ENCODE results near the gene SBF1.

SBF1 gene

DNA sequence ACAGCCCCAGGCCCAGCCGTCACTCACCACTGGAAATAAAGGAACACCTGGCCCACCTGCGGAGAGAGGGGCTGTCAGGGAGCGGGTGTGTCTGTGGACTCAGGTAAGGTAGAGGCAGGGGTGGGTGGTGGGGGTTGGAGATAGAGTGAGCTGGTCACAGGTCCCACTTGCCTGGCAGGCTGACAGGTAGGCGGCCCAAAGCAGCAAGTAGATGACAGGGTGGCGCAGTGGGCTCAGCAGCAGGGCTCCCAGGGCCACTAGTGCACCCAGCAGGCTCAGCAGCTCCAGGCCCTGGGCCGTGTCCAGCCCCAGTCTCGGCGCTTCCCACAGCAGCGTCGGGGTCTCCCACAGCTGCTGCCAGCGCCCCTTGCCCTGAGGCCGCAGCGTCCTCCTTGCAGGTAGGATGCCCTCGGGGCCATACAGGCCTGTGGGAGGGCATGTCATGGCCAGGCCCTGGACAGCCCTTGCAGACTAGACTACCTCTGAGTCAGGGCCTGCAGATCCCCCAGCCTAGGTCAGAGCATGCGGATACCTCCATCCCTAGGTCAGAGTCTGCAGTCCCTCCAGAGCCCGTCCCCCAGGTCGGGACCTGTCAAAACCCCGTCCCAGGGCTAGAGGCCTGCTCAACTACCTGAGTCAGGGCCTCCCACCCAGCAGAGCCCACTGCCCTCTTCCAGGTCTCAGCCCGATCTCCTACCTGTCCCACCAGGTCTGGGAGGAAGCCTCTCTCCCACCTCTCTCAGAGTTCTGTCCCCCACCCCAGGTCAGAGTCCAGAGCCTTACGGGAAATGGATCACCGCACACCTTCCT, 32.0 kb upstream of the SBF1 start:
- no peak for DNase-seq

DNA sequence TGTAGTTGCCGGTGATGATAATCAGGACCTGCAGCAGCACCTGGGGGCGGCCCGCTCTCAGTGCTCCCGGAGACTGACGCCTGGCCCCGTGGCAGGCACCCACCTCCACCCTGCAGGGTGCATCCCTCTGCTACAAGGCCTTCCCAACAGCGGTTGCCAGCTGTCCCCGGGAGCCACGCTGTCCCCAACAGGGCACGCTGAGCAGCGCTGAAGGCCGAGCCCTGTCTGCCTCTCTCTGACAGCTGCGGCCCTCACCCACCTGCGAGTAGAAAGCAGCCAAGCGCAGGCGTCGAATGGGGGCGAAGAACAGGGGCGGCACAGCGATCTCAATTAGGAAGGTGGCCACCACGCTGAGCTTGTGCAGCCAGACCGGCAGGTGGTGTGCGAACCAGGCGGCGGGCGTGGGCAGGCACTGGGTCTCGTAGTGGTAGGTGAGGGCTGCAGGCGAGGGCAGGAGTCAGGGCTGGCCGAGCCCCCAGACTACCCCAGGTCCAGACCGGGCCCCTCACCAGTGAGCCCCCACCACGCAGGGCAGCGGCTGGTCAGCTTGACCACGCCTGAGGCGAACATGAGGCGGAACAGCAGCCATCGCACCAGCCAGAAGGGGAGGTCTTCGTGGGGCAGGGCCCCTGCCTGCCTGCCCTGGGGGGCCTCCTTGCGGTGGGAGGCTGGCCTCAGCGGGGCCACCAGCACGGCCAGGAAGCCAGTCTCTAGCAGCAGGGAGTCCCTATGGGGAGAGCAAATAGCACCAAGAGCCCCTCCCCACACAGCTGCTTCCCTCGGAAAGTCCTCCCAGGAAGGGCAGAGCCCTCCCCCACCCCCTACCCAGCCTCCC, 31.2 kb upstream of the SBF1 start:
- no peak for DNase-seq

DNA sequence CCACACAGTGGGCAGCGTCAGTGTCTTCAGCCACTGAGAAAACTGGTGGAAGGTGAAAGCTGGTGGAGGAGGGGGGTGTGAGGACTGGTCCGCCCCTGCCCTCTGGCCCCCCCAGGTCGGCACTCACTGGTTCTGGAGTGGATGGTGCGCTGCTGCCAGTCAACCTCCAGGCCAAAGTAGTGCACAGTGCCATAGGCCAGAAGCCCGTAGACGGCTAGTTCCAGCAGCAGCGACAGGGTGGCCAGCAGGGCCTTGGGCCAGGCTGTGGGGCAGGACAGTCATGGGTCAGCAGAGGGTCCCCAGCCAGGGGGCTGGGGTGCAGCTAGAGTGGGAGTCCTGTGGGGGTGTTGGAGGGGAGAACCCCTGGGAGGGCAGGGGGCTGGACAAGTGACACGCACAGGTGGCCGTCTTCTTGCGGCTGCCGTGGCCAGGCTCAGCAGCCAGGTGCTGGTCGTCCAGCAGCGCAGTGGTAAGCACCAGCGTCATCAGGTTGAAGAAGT, 30.5 kb upstream of the SBF1 start:
- no peak for DNase-seq

DNA sequence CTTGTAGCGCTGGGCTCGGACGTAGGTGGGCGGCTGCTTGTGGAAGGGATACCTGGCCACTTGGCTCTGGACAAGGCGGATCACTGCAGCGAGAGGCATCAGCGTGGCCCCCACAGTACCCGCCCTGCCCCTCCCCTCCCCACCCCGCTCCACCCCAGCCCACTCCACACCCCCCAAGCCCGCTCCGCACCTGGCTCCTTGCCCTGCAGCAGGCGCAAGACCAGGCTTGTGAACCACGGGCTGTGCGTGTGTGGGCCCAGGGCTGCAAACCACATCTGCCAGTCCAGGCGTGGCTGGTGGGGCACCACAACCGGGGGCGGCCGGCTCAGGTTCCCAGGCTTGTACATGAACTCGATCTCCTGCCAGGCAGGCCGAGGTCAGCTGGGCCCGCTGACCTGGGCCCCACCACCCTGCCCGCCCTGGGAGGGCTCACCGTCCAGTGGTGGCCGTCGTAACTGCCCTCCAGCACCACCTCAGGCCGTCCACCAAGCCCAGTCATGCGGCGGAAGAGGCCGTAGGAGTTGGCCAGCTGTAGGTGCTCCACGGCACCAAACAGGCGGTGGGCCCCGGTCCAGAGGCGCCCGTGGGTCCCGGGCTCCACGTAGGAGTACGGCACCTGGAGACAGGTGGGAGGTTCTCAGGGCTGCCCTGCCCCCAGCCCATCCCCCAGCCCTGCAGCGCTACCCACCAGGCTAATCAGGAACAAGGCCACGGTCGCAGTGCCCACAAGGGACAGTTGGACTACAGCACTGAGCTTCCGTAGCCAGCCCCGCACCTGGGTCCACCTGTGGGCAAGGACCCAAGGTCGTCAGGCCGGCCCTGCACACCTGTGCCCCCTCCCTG, 29.8 kb upstream of the SBF1 start:
- no peak for DNase-seq

DNA sequence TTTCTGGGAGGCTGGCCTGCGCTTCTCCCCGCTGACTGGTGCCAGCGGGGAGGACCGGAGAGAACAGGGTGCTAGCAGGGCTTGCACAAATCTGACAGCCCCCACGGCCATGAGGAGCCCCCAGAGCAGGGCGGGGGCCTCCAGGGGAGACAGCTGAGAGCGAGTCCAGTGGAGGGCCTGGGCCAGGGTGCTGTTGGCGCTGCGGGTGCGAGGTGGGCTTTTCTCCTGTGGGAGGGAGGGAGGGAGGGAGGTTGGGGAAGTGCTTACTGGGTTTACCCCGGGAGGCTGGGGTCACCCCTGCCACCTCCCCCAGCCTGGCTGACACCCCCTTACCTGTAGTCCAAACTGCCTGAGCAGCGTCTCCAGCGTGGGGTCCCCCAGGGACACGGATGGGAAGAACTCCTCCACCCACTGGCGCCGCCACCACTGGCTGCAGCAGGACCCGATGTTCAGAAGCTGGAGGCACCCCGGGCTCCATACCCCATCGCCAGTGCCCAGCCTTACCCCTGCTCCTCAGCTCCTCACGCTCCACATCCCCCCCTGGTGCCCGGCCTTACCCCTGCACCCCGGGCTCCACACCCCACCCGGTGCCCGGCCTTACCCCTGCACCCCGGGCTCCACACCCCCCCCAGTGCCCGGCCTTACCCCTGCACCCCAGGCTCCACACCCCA, 28.8 kb upstream of the SBF1 start:
- no peak for DNase-seq

DNA sequence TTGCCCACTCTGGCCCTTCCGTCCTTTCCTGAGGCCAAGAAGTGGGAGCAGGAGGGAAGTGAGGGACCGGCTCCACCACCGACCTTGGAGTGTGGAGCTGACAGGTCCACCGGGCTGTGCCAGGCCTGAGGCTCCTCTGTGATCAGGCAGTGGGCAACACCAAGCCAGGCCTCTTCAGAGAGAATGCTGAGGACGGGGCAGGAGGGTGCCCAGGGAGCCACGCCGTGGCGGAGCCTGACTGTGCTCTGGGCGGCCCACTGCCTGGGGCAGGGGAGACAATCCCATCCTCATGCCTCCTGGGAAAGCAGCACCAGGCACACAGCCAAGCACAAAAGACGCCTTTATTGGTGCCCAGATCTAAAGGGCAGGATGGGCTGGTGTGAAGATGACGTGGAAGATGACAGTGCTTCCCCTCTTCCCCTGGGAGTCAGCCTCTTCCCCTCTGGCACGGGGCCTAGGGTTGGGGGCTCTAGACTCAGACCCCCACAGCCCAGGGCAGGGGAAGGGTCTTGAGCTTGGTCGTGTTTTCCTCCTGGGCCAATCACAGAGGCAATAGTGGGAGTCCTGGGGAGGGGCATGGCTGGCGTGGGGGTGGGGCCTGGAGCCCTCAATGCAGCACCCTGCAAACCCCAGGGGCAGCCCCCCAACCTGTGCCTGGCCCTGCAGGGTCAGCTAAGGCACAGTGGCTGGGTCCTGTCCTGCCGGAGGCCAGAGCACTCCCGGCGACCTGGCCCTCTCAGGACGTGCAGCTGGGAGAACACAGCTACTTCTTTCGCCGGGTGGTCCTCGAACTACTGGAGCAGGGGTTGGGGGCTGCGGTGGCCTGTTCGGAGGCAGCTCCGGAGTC, 28.0 kb upstream of the SBF1 start:
- no peak for DNase-seq

DNA sequence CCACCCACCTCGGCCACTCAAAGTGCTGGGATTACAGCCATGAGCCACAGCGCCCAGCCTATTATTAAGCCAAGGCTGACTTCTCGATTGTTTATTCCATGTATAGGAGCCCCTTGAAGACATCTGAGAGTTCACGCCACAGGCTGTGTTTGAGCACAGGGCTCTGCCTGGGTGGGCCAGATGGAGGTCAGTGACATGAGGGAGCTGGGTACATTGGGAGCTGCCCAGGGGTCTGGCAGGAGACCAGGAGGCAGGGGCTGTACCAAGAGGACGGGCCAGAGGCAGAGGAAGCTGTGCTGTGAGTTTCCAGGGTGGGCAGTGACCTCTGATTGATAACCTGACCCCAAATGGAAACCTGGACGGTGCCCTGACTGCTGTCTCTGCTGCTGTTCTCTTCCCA, 27.3 kb upstream of the SBF1 start:
- DNase-seq = no peak

DNA sequence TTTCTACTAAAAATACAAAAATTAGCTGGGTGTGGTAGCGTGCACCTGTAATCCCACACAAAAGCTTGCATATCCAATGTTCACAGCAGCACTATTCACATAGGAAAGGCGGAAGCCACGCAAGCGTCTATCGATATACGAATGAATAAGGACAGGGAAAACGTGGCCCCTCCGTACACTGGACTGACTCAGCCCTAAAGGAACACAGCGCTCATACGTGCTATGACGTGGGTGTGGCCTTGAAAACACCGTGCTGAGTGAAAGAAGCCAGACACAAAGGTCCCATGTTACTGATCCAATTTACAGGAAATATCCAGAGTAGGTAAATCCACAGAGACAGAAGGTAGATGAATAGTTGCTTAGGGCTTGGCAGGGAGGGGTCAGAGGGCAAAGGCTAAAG, 25.6 kb upstream of the SBF1 start:
- no peak for DNase-seq

DNA sequence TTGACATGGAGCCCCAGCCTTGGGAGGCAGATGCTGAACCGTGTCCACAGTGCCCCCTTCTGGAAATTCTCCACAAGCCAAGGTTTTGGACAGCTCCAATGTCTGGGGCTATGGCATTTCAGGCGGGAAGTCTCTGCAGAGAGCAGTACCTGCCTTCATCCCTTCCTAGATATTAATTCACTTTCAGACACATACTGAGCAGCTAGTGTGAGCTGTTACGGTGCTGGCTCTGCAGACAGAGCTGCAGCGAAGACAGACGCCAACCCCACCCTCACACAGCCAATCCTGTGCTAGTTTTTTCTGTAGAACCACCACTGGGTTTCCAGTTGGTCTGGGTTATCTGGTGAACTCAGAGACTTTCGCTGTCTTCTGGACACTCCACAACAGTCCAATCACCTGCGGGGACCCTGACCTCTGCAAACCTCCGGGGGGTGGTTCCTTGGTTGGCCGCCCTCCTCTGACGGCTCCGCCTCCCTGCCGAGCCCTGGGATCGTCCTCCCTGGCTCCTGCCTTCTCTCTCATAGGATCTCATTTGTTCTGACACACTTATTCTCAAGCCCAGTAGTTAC, 23.6 kb upstream of the SBF1 start:
- peak in 1 of 2 experiments; percentile 39 for DNase-seq

DNA sequence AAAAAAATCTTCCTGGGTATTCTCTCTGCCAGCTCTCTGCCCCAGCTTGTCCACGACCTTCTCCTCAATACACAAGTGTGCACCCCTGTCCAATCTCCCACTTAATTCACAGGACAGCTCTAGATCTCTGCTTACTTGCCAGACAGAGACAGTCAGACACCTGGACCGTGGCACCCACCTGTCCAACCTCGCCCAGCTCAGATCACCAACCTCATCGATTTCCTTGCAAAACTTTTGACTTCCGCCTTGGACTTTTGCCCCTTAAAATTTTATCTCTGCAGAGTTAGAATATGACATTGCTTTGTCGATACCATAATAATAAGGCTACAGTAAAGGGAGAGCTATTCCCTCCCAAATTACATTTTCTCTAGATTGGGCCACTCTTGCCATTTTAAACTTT, 22.3 kb upstream of the SBF1 start:
- no peak for DNase-seq

DNA sequence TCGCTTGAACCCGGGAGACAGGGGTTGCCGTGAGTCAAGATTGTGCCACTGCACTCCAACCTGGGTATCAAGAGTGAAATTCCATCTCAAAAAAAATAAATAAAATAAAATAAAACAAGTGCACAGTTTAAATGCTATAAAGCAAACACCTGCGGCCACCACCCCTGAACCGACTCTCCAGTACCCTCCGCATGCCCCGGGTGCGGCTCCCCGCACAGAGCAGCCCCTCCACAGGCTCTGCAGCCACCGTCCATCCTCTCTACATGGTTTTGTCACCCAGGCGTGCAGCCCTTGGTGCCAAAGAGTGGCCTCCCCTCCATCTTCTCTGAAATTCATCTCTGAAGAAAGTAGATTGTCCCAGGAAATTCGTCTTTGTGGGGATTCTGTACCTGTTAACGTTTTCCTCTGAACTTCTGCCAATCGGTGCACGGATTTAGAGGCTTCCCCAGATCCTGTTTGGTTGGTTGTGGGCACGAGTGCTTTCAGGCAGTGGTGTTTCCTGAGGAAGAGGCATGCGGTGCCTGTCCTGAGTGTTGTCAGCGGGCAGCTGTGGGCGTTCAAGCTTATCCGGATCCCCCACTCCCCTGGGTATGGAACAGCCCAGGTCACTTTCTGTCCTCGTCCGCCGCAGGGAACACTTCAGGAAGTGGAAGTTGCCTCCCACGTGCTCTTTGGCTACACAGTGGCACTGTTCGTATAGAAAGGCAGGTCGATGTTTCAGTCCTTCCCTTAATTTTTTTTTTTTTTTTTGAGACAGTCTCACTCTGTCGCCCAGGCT, 15.9 kb upstream of the SBF1 start:
- DNase-seq = no peak

DNA sequence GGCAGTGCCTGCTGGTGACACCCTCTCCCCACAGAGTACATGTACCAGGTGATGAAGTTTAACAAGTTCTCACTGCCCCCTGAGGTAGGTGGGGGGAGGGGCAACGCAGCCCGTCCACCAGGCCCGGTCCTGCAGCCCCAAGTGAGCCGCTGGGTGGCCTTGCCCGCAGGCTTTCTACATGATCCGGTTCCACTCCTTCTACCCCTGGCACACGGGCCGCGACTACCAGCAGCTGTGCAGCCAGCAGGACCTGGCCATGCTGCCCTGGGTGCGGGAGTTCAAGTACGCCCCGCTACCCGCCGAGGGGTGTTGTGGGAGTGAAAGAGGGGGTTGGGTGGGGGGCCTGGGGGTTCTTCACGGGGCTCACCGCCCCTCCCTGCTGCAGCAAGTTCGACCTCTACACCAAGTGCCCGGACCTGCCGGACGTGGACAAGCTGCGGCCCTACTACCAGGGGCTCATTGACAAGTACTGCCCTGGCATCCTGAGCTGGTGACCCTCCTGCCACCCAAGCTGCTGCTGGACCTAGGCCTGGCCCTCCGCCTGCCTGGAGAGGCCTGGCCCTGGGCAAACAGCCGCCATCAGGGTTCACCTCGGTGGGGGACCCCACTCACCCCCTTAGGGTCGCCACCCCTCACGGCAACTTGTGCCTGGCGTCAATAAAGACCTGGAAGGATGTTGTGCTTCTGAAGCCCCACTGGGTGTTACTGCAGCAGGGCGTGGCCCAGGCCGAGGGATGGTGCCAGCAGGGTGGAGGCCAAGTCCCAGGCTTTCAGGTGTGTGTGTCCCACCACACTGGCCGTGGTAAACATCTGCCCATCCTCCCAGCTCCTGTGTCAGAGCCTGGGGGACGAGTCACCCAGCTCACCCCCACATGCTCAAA, 14.8 kb upstream of the SBF1 start:
- DNase-seq = no peak

DNA sequence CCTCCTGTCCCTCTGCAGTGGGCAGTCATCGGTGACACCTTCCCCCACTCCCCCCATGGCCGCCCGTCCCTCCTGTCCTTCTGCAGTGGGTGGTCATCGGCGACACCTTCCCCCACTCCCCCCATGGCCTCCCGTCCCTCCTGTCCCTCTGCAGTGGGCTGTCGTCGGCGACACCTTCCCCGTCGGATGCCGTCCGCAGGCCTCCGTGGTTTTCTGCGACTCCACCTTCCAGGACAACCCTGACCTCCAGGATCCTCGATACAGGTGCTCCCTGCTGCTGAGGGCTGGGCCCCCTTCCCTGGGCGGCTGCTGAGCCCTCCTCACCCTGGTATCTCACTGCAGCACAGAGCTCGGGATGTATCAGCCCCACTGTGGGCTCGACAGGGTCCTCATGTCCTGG, 14.1 kb upstream of the SBF1 start:
- no peak for DNase-seq

DNA sequence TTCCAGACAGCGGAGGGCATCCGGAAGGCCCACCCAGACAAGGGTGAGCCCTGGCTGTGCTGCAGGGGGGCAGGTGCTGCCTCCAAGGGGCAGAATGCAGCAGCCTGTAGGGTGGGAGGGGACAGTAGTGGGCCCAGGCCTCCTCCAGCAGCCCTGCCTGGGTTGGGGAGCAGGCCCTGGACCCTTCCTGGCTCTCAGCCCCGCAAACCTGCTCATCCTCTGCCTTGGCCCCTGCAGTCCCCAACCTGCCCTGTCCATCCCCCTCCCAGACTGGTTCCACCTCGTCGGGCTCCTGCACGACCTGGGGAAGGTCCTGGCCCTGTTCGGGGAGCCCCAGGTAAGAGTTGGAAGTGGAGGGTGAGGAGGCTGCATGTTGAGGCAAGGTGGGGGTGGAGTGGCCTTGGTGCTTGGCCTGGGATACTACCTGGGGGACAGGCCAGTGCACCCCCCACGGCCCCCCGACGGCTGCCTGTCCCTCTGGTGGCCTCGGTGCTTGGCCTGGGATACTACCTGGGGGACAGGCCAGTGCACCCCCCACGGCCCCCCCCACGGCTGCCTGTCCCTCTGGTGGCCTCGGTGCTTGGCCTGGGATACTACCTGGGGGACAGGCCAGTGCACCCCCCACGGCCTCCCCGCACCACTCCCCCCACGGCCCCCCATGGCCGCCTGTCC, 13.3 kb upstream of the SBF1 start:
- DNase-seq = no peak

DNA sequence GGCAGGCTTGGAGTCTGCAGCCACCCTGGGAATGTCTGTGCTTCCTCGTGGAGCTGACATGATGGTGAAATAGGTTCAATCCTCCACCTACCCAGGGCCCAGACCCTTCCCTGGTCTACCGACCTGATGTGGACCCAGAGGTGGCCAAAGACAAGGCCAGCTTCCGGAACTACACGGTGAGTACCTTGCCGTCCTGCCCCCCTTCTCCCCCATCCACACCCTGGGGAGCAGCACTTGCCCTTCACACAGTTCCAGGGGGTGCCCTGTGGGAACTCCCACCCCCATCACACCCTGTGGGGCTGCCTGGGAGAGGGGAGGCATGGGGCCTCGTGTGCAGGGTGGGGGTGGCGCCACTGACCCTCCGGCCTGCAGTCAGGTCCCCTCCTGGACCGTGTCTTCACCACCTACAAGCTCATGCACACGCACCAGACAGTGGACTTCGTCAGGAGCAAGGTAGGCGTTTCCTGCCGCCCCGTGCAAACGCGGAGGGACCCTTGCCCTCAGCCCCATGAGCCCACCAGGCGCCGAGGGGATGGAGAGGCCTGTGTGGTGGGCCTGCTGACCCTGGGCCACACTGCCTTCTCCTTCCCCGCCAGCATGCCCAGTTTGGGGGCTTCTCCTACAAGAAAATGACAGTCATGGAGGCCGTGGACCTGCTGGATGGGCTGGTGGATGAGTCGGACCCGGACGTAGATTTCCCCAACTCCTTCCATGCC, 12.6 kb upstream of the SBF1 start:
- no peak for DNase-seq

DNA sequence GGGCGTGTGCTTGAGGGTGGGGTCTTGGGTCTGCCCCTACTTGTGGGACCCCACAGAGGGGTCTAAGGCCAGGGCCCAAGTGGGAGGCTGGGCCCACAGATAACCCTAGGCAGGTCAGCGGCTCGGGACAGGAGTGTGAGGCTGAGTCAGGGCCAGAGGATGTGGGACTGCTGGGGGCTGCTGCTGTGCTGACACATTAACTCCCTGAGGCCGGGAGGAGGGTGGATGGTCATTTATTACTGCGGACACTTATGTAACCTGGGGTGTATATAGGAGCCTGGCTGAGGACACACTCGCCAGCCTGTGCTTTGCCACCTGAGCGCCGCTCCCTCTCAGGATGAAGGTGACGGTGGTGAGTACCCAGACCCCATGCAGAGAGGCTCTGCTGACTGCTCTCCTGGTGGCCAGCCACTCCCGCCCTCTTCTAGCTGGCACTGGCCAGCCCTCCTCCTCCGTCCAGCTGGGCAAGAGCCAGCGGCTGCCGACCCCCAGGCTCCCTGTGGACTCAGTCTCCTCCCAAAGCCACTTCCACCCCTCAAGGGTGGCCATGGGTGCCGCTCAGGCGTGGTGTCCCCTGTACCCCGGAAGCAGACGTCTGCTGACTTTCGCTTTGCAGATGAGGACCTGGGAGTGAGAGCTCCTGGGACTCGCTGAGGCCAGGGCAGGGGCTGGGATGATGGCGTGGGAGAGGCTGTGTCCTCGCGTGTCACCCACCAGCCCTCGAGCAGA, 11.9 kb upstream of the SBF1 start, which contains the start of gene MIOX:
TSS of gene MIOX (plus strand) at position 299 of the 729 bp plus-strand sequence. CDS start at position 338, 39 bp downstream.
- no peak for DNase-seq
